ENCODE results near the gene CDH13. TPM values are rescaled to one million over a fixed set of nuclear protein-coding genes. Genes with fewer than 3 reads are reported as not detected.

The CDH13 gene
- total RNA-seq, 2 donors from 2014 or later: 2.4 to 6.3 TPM

GRCh38 chr16:83830769-83831455, 1204.1 kb downstream of the CDH13 start:
- intact Hi-C loops (cut with DNase I): no loop called here
- Histone ChIP-seq H3K4me1 (no peaks in the 10 kb centered on the region), H3K36me3 (no peaks in the 10 kb centered on the region), H3K9ac (ENCODE audit: low read depth in 2 of 2, low read length in 2 of 2) (no peak overlapping the region), H3K27me3 (no peaks in the 10 kb centered on the region), H3K9me3 (no peaks in the 10 kb centered on the region), H3K27ac (no peak overlapping the region), H3K4me3 (no peak overlapping the region)
- no peak for DNase-seq
- no peak for TF ChIP-seq CTCF (IDR thresholded peaks at IDR 0.05)

- Histone ChIP-seq H3K9ac (ENCODE audit: low read depth in 2 of 2, low read length in 2 of 2) (no peak overlapping the region), H3K27ac (no peak overlapping the region), H3K4me3 (no peak overlapping the region), H3K27me3 (no peaks in the 10 kb centered on the region), H3K9me3 (no peaks in the 10 kb centered on the region), H3K4me1 (no peaks in the 10 kb centered on the region), H3K36me3 (no peaks in the 10 kb centered on the region)
- no peak for DNase-seq
- TF ChIP-seq CTCF (IDR thresholded peaks at IDR 0.05): no peak
- intact Hi-C loops (cut with DNase I): no loop called here
These were observed 1204.8 kb downstream of the CDH13 start for GRCh38 chr16:83831456-83831987.

GRCh38 chr16:83833921-83834320, 1207.2 kb downstream of the CDH13 start:
- intact Hi-C loops (cut with DNase I): no loop called here
- Histone ChIP-seq H3K9me3 (no peaks in the 10 kb centered on the region), H3K27ac (no peak overlapping the region), H3K36me3 (no peaks in the 10 kb centered on the region), H3K9ac (ENCODE audit: low read depth in 2 of 2, low read length in 2 of 2) (no peak overlapping the region), H3K4me1 (no peaks in the 10 kb centered on the region), H3K27me3 (no peaks in the 10 kb centered on the region), H3K4me3 (no peak overlapping the region)
- DNase-seq: no peak
- no peak for TF ChIP-seq CTCF (IDR thresholded peaks at IDR 0.05)

GRCh38 chr16:83835586-83836566, 1209.1 kb downstream of the CDH13 start:
- Histone ChIP-seq H3K4me3 (no peak overlapping the region), H3K9me3 (no peaks in the 10 kb centered on the region), H3K27ac (no peak overlapping the region), H3K36me3 (no peaks in the 10 kb centered on the region), H3K9ac (ENCODE audit: low read depth in 2 of 2, low read length in 2 of 2) (no peak overlapping the region), H3K27me3 (no peaks in the 10 kb centered on the region), H3K4me1 (no peaks in the 10 kb centered on the region)
- DNase-seq: no peak
- no peak for TF ChIP-seq CTCF (IDR thresholded peaks at IDR 0.05)
- intact Hi-C loops (cut with DNase I): no loop called here

- Histone ChIP-seq H3K27ac (no peak overlapping the region), H3K4me1 (no peaks in the 10 kb centered on the region), H3K36me3 (no peaks in the 10 kb centered on the region), H3K9ac (ENCODE audit: low read depth in 2 of 2, low read length in 2 of 2) (no peak overlapping the region), H3K9me3 (no peaks in the 10 kb centered on the region), H3K4me3 (no peak overlapping the region), H3K27me3 (no peaks in the 10 kb centered on the region)
- no peak for DNase-seq
- no peak for TF ChIP-seq CTCF (IDR thresholded peaks at IDR 0.05)
- intact Hi-C loops (cut with DNase I): no loop called here
These were observed 1210.8 kb downstream of the CDH13 start for GRCh38 chr16:83837566-83837965.
